Thoracic aorta (tissue), 2 donors: ENCODE measurements around the gene CYTH1. TPM values are rescaled to one million over a fixed set of nuclear protein-coding genes. Genes with fewer than 3 reads are reported as not detected.

Source experiments
- ATAC-seq: fragments of 150-250 bp; one replicate; pipeline ENCODE4 v1.8.0; 2017; ENCODE audit warnings: low read depth; ENCODE audit not compliant: insufficient number of reproducible peaks, low FRiP score
- DNase-seq: peaks from one replicate; pipeline ENCODE4 v3.0.0-alpha.2; 2020; ENCODE audit warnings: low spot score
- H3K27ac ChIP-seq, 2 donors: fragments of 200-600 bp; sonication (generic); 1 replicate in 1 of 2; 2 replicates in 1 of 2; pipeline ENCODE4 v1.5.1; 2016; ENCODE audit warnings: mild to moderate bottlenecking in 2 of 2, moderate library complexity in 2 of 2
- H3K27me3 ChIP-seq: fragments of 200-600 bp; sonication (generic); replicated peaks from 2 replicates; pipeline ENCODE4 v1.6.0; 2016; ENCODE audit warnings: mild to moderate bottlenecking; ENCODE audit not compliant: insufficient read depth
- H3K36me3 ChIP-seq: fragments of 200-600 bp; sonication (generic); one replicate; pipeline ENCODE4 v1.5.1; 2016
- H3K4me1 ChIP-seq, 2 donors: fragments of 200-600 bp; sonication (generic); 1 replicate in 1 of 2; 2 replicates in 1 of 2; pipeline versions ENCODE4 v1.5.1 to v1.6.0; 2016; ENCODE audit warnings: low read depth in 2 of 2, mild to moderate bottlenecking in 1 of 2; ENCODE audit not compliant: control insufficient read depth in 1 of 2
- H3K4me3 ChIP-seq: fragments of 200-600 bp; sonication (generic); 2 replicates; pipeline ENCODE4 v1.5.1; 2016; ENCODE audit warnings: mild to moderate bottlenecking
- H3K9me3 ChIP-seq: fragments of 200-600 bp; sonication (generic); 2 replicates; pipeline ENCODE4 v1.5.1; 2016
- CTCF ChIP-seq: fragments of 200-600 bp; sonication (generic); IDR thresholded peaks from one replicate; pipeline ENCODE4 v1.5.1; 2019; ENCODE audit warnings: antibody characterized with exemption
- total RNA-seq, 2 donors: library from RNA; depleted of rRNA; stranded (reverse); fragments of >200 nt; gene quantifications; one replicate each; pipeline versions ENCODE4 v1.1.0 to v1.2.3, GENCODE V29; 2016

CYTH1 gene
- total RNA-seq, 2 donors from 2014 or later: 79.2 to 79.4 TPM

GRCh38 chr17:78788451-78788850 is 6.4 kb upstream of the CYTH1 start:
- Histone ChIP-seq H3K9me3 (no peaks in the 10 kb centered on the region), H3K27me3 (no peaks in the 10 kb centered on the region), H3K4me1 (peaks cover 13 to 28% of the 10 kb centered on the region in 2 donors), H3K4me3 (no peak overlapping the region), H3K27ac (no peak overlapping the region), H3K36me3 (no peaks in the 10 kb centered on the region)
- ATAC-seq (no peak), DNase-seq (no peak)
- TF ChIP-seq CTCF: no peak

DNA sequence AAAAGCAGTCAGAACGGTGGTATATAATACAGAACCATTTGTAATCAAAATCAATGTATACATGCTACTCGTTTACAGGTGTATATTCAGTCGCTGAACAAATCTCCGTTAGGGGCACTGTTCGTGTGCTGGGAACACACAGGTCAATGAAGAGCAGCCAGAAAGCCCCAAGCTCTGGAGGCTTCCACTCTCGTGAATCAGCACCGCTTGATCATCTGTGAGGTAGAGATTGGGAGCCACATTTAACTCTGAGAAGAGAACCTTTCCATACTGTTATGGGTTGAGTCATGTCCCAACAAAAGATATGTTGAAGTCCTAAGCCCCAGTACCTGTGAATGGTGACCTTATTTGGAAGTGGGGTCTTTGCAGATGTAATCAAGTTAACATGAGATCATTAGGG is 5.4 kb upstream of the CYTH1 start:
- H3K36me3 ChIP-seq: no peaks in the 10 kb centered on the region
- no peak for TF ChIP-seq CTCF
- no peak overlapping the region for H3K4me3 ChIP-seq
- no peaks in the 10 kb centered on the region for H3K9me3 ChIP-seq
- H3K4me1 ChIP-seq: peaks cover 13 to 28% of the 10 kb centered on the region in 2 donors
- ATAC-seq (no peak), DNase-seq (no peak)
- H3K27ac ChIP-seq: no peak overlapping the region
- no peaks in the 10 kb centered on the region for H3K27me3 ChIP-seq

DNA sequence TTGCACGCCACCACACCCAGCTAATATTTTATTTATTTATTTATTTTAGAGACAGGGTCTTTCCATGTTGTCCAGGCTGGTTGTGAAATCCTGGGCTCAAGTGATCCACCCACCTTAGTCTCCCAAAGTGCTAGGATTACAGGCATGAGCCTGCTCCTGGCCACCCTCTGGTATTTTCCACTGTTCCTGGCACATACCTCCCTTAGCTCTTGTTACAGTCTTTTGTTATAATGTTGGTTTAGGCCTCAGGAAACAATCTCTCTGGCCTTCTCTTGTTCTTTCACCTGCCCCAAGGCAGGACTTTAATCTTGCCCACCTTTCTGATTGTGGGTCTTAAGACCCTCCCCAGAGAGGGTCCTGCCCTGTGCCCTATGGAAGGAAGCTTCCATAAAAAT is 3.6 kb upstream of the CYTH1 start:
- no peaks in the 10 kb centered on the region for H3K36me3 ChIP-seq
- no peak for TF ChIP-seq CTCF
- H3K4me3 ChIP-seq: no peak overlapping the region
- H3K27ac ChIP-seq: no peak overlapping the region
- H3K9me3 ChIP-seq: no peaks in the 10 kb centered on the region
- DNase-seq (no peak), ATAC-seq (no peak)
- H3K27me3 ChIP-seq: no peaks in the 10 kb centered on the region
- peaks cover 13 to 16% of the 10 kb centered on the region in 2 donors for H3K4me1 ChIP-seq

DNA sequence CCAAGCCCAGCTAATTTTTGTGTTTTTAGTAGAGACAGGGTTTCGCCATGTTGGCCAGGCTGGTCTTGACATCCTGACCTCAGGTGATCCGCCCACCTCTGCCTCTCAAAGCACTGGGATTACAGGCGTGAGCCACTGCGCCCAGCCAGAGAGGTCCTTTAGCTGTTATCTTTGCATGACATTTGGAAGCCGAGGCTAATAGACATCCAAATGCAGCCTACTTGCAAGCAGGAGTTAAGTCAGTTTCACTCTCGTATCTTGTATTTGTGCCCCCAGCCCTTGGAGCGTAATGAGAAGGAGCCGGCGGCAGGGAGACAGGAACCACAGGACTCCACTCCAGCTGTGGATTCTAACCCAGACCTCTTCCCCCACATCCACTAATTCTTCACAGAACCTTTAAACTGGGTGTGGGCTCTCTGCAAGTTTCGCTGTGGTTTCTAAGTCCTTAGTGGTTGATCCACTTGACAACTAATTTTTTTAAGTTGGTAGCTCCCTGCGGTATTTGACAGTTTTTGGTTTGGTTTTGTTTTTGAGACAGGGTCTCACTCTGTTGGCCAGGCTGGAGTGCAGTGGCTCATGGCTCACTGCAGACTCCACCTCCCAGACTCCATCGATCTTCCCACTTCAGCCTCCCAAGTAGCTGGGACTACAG is 3.1 kb upstream of the CYTH1 start:
- no peak for DNase-seq
- Histone ChIP-seq H3K4me1 (peaks cover 11% of the 10 kb centered on the region in 2 donors), H3K9me3 (no peaks in the 10 kb centered on the region), H3K36me3 (no peaks in the 10 kb centered on the region), H3K4me3 (no peak overlapping the region), H3K27ac (no peak overlapping the region), H3K27me3 (no peaks in the 10 kb centered on the region)
- TF ChIP-seq CTCF: no peak
- ATAC-seq: no peak

DNA sequence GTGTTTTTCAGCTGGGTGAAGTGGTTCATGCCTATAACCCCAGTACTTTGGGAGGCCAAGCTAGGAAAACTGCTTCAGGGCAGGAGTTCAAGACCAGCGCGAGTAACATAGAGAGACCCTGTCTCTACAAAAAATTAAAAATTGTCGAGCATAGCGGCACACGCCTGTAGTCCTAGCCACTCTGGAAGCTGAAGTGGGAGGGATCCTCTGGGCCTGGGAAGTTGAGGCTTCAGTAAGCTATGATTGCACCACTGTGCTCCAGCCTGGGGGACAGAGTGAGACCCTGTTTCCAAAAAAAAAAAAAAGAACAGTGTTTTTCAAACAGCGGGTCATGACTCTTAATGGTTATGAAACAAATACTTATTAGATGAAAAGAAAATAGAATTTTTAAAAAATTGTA is 2.3 kb upstream of the CYTH1 start:
- DNase-seq: no peak

More for the DNA sequence above, 2.3 kb upstream of the CYTH1 start:
- H3K4me1 ChIP-seq: peaks cover 3% of the 10 kb centered on the region in 2 donors
- TF ChIP-seq CTCF: no peak
- H3K27ac ChIP-seq: no peak overlapping the region
- H3K36me3 ChIP-seq: no peaks in the 10 kb centered on the region
- H3K27me3 ChIP-seq: no peaks in the 10 kb centered on the region
- ATAC-seq: no peak
- no peak overlapping the region for H3K4me3 ChIP-seq
- H3K9me3 ChIP-seq: no peaks in the 10 kb centered on the region
